ENCODE measurements around the gene HHAT. TPM values are rescaled to one million over a fixed set of nuclear protein-coding genes. Genes with fewer than 3 reads are reported as not detected.

Gene HHAT
- total RNA-seq, 1 donor from 2014 or later, result 6.9 TPM

DNA sequence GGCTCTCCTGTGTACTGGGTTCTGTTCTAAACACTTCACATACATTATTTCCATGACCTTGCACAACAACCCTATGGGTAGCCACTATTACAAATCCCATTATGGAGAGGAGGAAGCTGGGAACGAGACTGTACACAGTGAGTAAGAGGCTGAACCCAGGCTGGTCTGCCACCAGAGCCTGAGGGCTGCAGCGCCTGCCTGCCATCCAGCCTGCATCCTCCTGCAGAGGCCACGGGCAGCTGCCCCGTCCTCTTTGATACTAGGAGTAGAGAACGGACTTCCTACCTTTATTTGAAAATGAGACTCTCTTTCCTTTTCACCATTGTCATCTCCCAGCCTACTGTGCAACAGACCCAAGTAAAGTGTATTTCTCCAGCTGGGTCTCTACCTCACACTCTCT is 370.0 kb downstream of the HHAT start:
- no peak overlapping the region for H3K4me3 Mint-ChIP-seq
- H3K27me3 Mint-ChIP-seq (ENCODE audit: low read depth), result no peaks in the 10 kb centered on the region
- H3K9me3 Mint-ChIP-seq, result no peaks in the 10 kb centered on the region
- TF ChIP-seq, protein P1, sequence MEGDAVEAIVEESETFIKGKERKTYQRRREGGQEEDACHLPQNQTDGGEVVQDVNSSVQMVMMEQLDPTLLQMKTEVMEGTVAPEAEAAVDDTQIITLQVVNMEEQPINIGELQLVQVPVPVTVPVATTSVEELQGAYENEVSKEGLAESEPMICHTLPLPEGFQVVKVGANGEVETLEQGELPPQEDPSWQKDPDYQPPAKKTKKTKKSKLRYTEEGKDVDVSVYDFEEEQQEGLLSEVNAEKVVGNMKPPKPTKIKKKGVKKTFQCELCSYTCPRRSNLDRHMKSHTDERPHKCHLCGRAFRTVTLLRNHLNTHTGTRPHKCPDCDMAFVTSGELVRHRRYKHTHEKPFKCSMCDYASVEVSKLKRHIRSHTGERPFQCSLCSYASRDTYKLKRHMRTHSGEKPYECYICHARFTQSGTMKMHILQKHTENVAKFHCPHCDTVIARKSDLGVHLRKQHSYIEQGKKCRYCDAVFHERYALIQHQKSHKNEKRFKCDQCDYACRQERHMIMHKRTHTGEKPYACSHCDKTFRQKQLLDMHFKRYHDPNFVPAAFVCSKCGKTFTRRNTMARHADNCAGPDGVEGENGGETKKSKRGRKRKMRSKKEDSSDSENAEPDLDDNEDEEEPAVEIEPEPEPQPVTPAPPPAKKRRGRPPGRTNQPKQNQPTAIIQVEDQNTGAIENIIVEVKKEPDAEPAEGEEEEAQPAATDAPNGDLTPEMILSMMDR (conservative IDR thresholded peaks at IDR 0.05), result no peak
- peaks cover 9% of the 10 kb centered on the region for H3K4me1 Mint-ChIP-seq
- no peak overlapping the region for H3K27ac Mint-ChIP-seq (ENCODE audit: unreplicated experiment)
- DNase-seq (ENCODE audit: low read depth, low spot score), result no peak
- H3K36me3 Mint-ChIP-seq (ENCODE audit: low read depth), result no peaks in the 10 kb centered on the region

DNA sequence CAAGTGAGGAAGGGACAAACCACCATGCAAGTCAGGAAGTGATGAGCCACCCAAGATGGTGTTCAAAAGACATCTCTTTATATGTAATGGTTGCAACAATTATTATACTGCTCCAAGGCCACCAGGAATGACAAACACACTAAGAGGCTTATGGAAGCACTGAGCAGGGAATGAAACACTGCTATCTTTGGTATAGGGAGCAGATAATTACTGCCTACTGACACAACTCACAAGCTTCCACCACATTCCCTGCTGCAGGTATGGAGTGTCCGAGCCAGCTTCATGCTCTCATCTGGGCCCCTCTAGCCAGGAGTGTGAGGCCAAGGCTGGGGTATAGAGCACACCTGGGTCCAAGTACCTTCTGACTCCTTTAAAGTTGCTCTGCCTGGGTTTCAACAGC is 371.4 kb downstream of the HHAT start:
- TF ChIP-seq, protein P1 (conservative IDR thresholded peaks at IDR 0.05), result no peak
- Mint-ChIP-seq H3K27ac (ENCODE audit: unreplicated experiment) (no peak overlapping the region), H3K36me3 (ENCODE audit: low read depth) (no peaks in the 10 kb centered on the region), H3K4me3 (no peak overlapping the region), H3K9me3 (no peaks in the 10 kb centered on the region), H3K4me1 (peaks cover 9% of the 10 kb centered on the region), H3K27me3 (ENCODE audit: low read depth) (no peaks in the 10 kb centered on the region)
- DNase-seq (ENCODE audit: low read depth, low spot score), result no peak

DNA sequence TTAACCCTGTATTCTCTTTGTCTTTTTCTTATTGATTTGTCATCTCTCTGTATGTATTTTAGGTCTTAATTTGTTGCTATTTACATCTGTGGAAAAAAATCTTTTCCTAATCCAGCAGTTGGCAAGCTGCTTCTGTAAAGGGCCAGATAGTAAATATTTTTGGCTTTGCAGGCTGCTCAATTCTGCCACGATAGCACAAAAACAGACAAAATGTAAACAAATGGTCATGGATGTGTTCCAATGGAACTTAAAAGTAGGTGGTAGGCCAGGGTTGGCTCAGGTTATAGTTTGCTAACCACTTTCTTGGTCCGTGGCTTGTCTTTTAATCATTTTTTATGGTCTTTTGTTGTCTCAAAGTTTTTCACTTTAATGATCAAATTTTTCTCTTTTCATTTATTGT is 371.8 kb downstream of the HHAT start:
- Mint-ChIP-seq H3K9me3 (no peaks in the 10 kb centered on the region), H3K27me3 (ENCODE audit: low read depth) (no peaks in the 10 kb centered on the region), H3K27ac (ENCODE audit: unreplicated experiment) (no peak overlapping the region), H3K4me3 (no peak overlapping the region), H3K4me1 (peaks cover 9% of the 10 kb centered on the region), H3K36me3 (ENCODE audit: low read depth) (no peaks in the 10 kb centered on the region)
- TF ChIP-seq, protein P1 (conservative IDR thresholded peaks at IDR 0.05), result no peak
- DNase-seq (ENCODE audit: low read depth, low spot score), result no peak

DNA sequence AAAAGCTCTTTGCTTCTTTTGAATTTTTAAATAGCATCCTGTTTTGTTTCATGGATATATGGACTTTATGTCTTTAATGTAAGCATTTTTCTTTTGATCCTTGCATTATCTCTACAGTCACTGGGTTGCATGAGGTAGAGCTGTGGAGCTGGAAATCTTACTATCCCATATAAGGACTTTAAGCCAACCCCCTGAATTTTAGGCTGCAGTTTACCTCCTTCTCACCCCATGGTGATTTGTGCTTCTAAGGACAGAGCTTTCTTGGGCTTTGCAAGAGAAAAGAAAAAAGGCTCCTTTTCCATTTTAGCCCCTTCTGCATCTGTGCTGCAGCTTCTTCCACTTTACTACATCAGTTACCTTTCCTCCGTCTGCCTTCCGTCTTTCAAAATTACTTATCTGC is 373.8 kb downstream of the HHAT start:
- TF ChIP-seq, protein P1 (conservative IDR thresholded peaks at IDR 0.05), result no peak
- Mint-ChIP-seq H3K4me1 (peaks cover 9% of the 10 kb centered on the region), H3K27ac (ENCODE audit: unreplicated experiment) (no peak overlapping the region), H3K27me3 (ENCODE audit: low read depth) (no peaks in the 10 kb centered on the region), H3K36me3 (ENCODE audit: low read depth) (no peaks in the 10 kb centered on the region), H3K4me3 (no peak overlapping the region), H3K9me3 (no peaks in the 10 kb centered on the region)
- DNase-seq (ENCODE audit: low read depth, low spot score), result no peak

DNA sequence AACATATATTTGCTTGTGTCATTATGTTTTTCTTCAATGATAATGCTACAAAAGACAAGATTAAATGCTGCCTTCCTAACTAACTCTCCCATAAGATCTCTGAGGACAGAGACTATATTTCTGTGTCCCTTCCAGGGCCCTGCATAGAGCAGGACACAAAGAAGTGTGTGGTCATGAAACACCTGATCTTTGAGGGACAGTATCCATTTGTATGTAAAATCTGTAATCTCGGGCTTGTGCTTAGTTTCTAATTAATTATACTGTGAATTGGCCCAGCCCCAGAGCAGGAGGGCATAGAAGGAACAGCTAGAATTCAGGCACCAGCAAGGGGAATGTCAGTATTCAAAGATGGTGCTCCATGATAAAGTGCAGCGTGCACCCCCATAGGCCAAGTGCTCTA is 374.9 kb downstream of the HHAT start:
- Mint-ChIP-seq H3K27me3 (ENCODE audit: low read depth) (no peaks in the 10 kb centered on the region), H3K9me3 (no peaks in the 10 kb centered on the region), H3K4me3 (no peak overlapping the region), H3K4me1 (peaks cover 18% of the 10 kb centered on the region), H3K36me3 (ENCODE audit: low read depth) (no peaks in the 10 kb centered on the region), H3K27ac (ENCODE audit: unreplicated experiment) (no peak overlapping the region)
- no peak for DNase-seq (ENCODE audit: low read depth, low spot score)
- TF ChIP-seq, protein P1 (conservative IDR thresholded peaks at IDR 0.05), result no peak

DNA sequence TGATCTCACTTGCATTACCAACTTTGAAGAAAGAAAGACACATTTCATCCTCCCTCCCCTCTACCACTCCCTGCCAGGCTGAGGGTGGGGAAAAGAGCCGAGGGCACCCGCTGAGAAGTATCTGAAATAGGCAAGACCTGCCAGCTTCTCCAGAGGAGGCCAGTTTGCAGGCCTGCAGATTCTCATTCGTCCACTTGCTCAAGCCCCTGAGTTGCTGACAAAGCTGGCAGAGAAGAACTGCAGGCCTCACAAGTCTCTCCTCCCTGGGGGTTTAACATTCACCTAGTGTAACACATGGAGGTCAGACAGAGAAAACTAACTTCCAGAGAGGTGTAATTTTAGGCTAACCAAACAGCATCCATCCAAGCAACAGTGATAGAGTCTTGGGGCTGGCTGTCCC is 376.4 kb downstream of the HHAT start:
- Mint-ChIP-seq H3K27me3 (ENCODE audit: low read depth) (no peaks in the 10 kb centered on the region), H3K4me3 (no peak overlapping the region), H3K27ac (ENCODE audit: unreplicated experiment) (no peak overlapping the region), H3K36me3 (ENCODE audit: low read depth) (no peaks in the 10 kb centered on the region), H3K9me3 (no peaks in the 10 kb centered on the region), H3K4me1 (peaks cover 18% of the 10 kb centered on the region)
- TF ChIP-seq, protein P1 (conservative IDR thresholded peaks at IDR 0.05), result no peak
- DNase-seq (ENCODE audit: low read depth, low spot score), result no peak

Measured in neural crest cell (in vitro differentiated cells).